Activated CD4-positive, alpha-beta T cell treated with anti-CD3 and anti-CD28 coated beads, Interleukin-2, amount 10 ng/mL, durations not matched to agents 7 days and 5 days (primary cell): ENCODE results near the gene NUDT3. TPM values are rescaled to one million over a fixed set of nuclear protein-coding genes. Genes with fewer than 3 reads are reported as not detected.
"Not testable (repeated sequence)": the region's sequence is repeated elsewhere in the genome, so short reads cannot be mapped to it uniquely, and the experiment has no call there.

Source experiments
- CTCF ChIA-PET: fragments of 350-600 bp; sonication (Branson Sonifier 250); formaldehyde crosslinking; loops from one replicate; lab custom pipeline; 2021; ENCODE audit warnings: antibody characterized with exemption; lab: Charles Lee
- POLR2A ChIA-PET: fragments of 350-600 bp; sonication (Branson Sonifier 250); formaldehyde crosslinking; loops from one replicate; lab custom pipeline; 2021; ENCODE audit warnings: antibody characterized with exemption; lab: Charles Lee
- DNase-seq: peaks from one replicate; pipeline ENCODE4 v3.0.0-alpha.2; 2020
- H3K27ac Mint-ChIP-seq: one replicate; pipeline ENCODE4 v1.8.0; 2021; ENCODE audit warnings: mild to moderate bottlenecking, moderate library complexity, mixed read lengths
- H3K27me3 Mint-ChIP-seq: one replicate; pipeline ENCODE4 v1.8.0; 2021; ENCODE audit warnings: mixed read lengths
- H3K36me3 Mint-ChIP-seq: one replicate; pipeline ENCODE4 v1.8.0; 2021; ENCODE audit warnings: low read depth, mixed read lengths
- H3K4me1 Mint-ChIP-seq: one replicate; pipeline ENCODE4 v1.8.0; 2021; ENCODE audit warnings: mixed read lengths
- H3K4me3 Mint-ChIP-seq: one replicate; pipeline ENCODE4 v1.8.0; 2021; ENCODE audit warnings: mild to moderate bottlenecking, moderate library complexity, mixed read lengths
- H3K9me3 Mint-ChIP-seq: one replicate; pipeline ENCODE4 v1.8.0; 2021; ENCODE audit warnings: mixed read lengths
- total RNA-seq, 2 experiments: library from RNA; stranded (reverse); gene quantifications; one replicate each; pipeline ENCODE4 v1.2.3, GENCODE V29; 2021

Gene NUDT3
- total RNA-seq, 2 experiments from 2014 or later = 12.4 to 13.3 TPM

DNA sequence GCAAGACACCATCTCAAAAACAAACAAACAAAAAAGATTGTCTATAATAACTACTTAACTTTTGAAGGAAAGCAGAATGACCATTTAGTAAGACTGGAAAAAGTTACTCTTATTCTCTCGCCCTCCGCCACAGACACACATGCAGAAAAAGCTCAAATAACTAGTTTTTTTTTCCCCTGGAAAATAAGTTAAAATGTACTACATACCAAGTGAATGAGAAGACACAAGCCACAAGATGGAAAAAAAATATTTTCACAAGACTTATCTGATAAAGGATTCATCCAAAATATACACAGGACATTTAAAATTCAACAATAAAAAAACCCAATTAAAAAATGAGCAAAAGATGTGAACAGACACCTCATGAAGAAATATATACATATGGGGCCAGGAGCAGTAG lies 31.9 kb downstream of the NUDT3 start:
- POLR2A ChIA-PET = no interaction called here
- Mint-ChIP-seq H3K9me3 (no peaks in the 10 kb centered on the region), H3K27me3 (no peaks in the 10 kb centered on the region), H3K27ac (no peak overlapping the region), H3K4me1 (peaks cover 26% of the 10 kb centered on the region), H3K4me3 (no peak overlapping the region), H3K36me3 (no peaks in the 10 kb centered on the region)
- no peak for DNase-seq
- CTCF ChIA-PET = interaction anchor here (0.7 kb wide), 1 partner anchor 509 kb away, joined by 3 read pairs; no protein-coding TSS in a partner anchor

DNA sequence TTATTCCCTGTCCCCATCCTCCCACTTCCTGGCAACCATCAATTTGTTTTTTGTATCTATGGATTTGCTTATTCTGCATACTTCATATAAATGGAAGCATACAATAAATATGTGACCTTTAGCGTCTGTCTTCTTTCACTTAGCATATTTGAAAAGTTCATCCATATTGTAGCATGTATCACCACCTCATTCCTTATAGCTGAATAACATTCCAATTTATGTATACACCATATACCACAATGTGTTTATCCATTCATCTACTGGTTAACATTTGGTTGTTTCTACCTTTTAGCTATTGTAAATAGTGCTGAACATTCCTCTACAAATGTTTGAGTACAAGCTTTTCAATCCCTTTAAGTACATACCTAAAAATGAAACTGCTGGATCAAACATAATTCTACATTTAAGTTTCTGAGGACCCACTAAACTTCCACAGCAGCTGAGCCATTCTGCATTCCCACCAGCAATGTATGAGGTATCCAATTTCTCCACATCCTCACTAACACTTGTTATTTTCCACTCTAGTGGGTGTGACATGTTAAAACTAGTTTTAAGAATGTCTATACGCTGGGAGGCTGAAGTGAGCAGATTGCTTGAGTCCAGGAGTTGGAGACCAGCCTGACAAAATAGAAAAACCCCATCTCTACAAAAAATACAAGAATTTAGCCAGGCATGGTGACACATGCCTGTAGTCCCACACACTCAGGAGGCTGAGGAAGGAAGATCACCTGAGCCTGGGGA lies 32.9 kb downstream of the NUDT3 start:
- DNase-seq = no peak
- ChIA-PET POLR2A (no interaction called here), CTCF (no interaction called here)
- peaks cover 26% of the 10 kb centered on the region for H3K4me1 Mint-ChIP-seq
- H3K36me3 Mint-ChIP-seq = no peaks in the 10 kb centered on the region
- no peaks in the 10 kb centered on the region for H3K9me3 Mint-ChIP-seq
- H3K27me3 Mint-ChIP-seq = no peaks in the 10 kb centered on the region
- H3K4me3 Mint-ChIP-seq = no peak overlapping the region
- H3K27ac Mint-ChIP-seq = no peak overlapping the region

DNA sequence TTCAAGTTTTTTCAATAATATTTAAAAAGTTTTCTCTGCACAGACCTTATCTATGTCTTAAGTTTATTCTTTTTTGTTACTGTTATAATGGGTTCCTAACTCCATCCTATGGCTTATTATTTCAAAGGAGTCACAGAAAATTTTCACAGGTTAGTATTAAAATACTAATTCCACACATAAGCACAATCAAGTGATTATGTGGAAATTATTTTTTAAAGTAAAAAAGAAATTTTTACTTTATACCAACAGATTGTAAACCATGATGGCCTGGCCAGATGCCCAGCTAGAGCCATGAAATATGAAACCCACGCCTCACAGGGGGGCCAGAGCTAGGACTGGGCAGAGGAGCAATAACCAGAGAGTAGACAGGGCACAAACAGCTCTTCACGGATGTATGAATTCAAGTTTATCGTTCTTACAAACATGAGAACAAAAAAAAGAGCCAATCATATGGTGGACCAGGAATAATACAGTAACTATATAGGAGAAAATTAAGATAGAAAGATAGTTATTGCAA lies 34.0 kb downstream of the NUDT3 start:
- no peak overlapping the region for H3K27ac Mint-ChIP-seq
- H3K4me1 Mint-ChIP-seq = peaks cover 25% of the 10 kb centered on the region
- H3K36me3 Mint-ChIP-seq = no peaks in the 10 kb centered on the region
- H3K9me3 Mint-ChIP-seq = no peaks in the 10 kb centered on the region
- CTCF ChIA-PET = interaction anchor here (0.5 kb wide), 1 partner anchor 63 kb away, joined by 4 read pairs; no protein-coding TSS in a partner anchor
- POLR2A ChIA-PET = no interaction called here
- H3K27me3 Mint-ChIP-seq = no peaks in the 10 kb centered on the region
- no peak for DNase-seq
- no peak overlapping the region for H3K4me3 Mint-ChIP-seq

DNA sequence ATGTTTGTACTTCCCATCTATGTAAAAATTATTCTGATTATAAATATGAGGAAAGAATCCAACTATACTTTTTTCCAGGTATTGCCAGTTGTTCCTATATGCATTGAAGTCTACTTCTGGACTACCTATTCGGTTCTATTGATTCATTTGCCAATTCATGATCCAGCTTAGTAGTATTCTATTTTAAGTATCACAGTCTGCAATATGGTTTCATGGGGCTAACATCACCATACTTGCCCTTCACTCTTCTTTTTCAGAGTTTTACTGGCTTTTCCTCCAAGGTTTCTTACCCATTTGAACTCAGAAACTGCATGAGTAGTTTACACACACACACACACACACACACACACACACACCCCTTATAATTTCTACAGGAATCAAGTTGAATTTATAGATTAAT lies 34.5 kb downstream of the NUDT3 start:
- DNase-seq = no peak
- H3K9me3 Mint-ChIP-seq = no peaks in the 10 kb centered on the region
- H3K27me3 Mint-ChIP-seq = no peaks in the 10 kb centered on the region
- H3K27ac Mint-ChIP-seq = no peak overlapping the region
- H3K4me3 Mint-ChIP-seq = no peak overlapping the region
- H3K36me3 Mint-ChIP-seq = no peaks in the 10 kb centered on the region
- POLR2A ChIA-PET = no interaction called here
- CTCF ChIA-PET = no interaction called here
- H3K4me1 Mint-ChIP-seq = peaks cover 20% of the 10 kb centered on the region

DNA sequence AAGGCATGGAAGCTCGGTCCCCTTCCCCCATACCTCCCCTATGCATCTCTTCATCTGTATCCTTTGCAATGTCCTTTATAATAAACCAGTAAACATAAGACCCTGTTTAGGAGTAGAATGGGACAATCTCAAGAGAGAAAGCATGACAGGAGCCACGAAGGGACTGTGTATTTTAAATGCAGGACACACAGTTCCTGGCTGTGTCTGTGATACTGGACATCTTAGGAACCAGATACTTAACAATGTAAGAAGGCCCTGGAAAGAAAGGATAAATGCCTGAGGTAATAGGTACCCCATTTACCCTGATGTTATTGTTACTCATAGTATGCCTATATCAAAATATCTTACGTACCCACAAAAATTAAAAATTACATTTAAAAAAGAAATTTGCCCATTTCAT lies 36.6 kb downstream of the NUDT3 start:
- Mint-ChIP-seq H3K36me3 (no peaks in the 10 kb centered on the region), H3K4me1 (peaks cover 7% of the 10 kb centered on the region), H3K27me3 (no peaks in the 10 kb centered on the region), H3K9me3 (no peaks in the 10 kb centered on the region), H3K4me3 (no peak overlapping the region), H3K27ac (no peak overlapping the region)
- POLR2A ChIA-PET = no interaction called here
- no peak for DNase-seq
- CTCF ChIA-PET = interaction anchor here (1.3 kb wide), 1 partner anchor 9 kb away, joined by 3 read pairs; no protein-coding TSS in a partner anchor

DNA sequence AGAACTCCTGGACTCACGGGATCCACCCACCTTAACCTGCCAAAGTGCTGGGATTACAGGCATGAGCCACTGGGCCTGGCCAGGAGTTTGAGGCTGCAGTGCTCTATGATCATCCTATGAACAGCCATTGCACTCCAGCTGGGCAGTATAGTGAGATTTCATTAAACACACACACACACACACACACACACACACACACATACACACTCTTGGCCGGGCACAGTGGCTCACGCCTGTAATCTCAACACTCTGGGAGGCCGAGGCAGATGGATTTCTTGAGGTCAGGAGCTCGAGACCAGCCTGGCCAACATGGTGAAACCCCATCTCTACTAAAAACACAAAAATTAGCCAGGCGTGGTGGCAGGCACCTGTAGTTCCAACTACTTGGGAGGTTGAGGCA lies 38.2 kb downstream of the NUDT3 start:
- H3K27ac Mint-ChIP-seq, H3K4me1 Mint-ChIP-seq: not testable (repeated sequence)

DNA sequence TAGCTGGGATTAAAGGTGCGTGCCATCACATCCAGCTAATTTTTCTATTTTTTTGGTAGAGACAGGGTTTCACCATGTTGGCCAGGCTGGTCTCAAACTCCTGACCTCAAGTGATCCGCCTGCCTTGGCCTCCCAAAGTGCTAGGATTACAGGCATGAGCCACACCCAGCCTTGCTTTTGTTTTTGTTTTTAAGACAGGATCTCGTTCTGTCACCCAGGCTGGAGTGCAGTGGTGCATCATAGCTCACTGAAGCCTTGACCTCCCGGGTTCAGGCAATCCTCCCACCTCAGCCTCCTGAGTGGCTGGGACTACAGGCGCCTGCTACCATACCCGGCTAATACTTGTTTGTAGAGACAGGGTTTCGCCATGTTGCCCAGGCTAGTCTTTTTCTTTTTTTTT lies 38.9 kb downstream of the NUDT3 start:
- H3K36me3 Mint-ChIP-seq, H3K4me1 Mint-ChIP-seq, H3K9me3 Mint-ChIP-seq, H3K27ac Mint-ChIP-seq, H3K4me3 Mint-ChIP-seq, DNase-seq, H3K27me3 Mint-ChIP-seq, POLR2A ChIA-PET: not testable (repeated sequence)
- CTCF ChIA-PET = interaction anchor here (1.4 kb wide), 1 partner anchor 9 kb away, joined by 4 read pairs; no protein-coding TSS in a partner anchor

More for the DNA sequence above, 38.2 kb downstream of the NUDT3 start:
- POLR2A ChIA-PET, H3K27me3 Mint-ChIP-seq, DNase-seq, H3K4me3 Mint-ChIP-seq, H3K9me3 Mint-ChIP-seq, H3K36me3 Mint-ChIP-seq: not testable (repeated sequence)
- CTCF ChIA-PET = interaction anchor here (0.6 to 1.4 kb wide), 3 partner anchors 10 to 217 kb away, joined by 3 to 4 read pairs (median 3); no protein-coding TSS in a partner anchor

DNA sequence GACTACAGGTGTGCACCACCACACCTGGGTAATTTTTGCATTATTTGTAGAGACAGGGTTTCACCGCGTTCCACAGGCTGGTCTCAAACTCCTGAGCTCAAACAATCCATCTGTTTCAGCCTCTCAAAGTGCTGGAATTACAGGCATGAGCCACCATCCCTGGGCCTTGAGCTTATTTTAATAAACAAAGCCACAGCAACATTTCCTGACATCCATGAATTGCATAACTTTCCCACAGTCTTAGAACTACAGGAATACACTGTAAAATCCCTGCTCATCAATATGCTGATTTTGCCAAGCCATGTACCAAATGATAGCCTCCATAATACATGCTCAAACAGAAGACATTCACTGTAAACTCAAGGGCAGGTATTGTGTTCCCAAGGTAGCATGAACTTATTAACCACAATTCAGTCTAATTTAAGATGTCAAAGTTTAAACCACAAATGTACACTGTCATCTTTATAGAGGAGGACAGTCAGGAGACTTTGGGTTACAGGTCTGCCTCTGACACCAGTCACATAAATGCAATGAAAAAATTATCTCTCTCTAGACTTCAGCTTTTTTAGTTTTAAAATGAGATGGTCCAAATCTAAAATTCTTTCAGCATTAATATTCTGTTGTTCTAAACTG lies 40.0 kb downstream of the NUDT3 start:
- CTCF ChIA-PET = interaction anchor here (0.6 to 0.7 kb wide), 4 partner anchors 32 to 926 kb away, joined by 3 to 4 read pairs (median 3); no protein-coding TSS in a partner anchor
- DNase-seq = no peak
- H3K36me3 Mint-ChIP-seq = no peaks in the 10 kb centered on the region
- no peak overlapping the region for H3K4me3 Mint-ChIP-seq
- no peak overlapping the region for H3K27ac Mint-ChIP-seq
- H3K9me3 Mint-ChIP-seq = no peaks in the 10 kb centered on the region
- H3K4me1 Mint-ChIP-seq = peaks cover 2% of the 10 kb centered on the region
- POLR2A ChIA-PET = no interaction called here
- H3K27me3 Mint-ChIP-seq = no peaks in the 10 kb centered on the region

DNA sequence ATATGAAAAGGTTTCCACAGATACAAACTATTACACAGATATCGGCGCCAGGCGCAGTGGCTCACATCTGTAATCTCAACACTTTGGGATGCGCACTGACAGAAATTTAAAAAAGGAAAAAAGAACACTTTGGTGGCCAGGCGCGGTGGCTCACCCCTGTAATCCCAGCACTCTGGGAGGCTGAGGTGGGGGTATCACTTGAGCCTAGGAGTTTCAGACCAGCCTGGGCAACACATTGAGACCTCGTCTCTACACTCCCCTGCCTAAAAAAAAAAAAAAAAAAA lies 41.6 kb downstream of the NUDT3 start:
- no peak overlapping the region for H3K27ac Mint-ChIP-seq
- no peaks in the 10 kb centered on the region for H3K9me3 Mint-ChIP-seq
- H3K27me3 Mint-ChIP-seq = no peaks in the 10 kb centered on the region
- DNase-seq = no peak
- H3K36me3 Mint-ChIP-seq = no peaks in the 10 kb centered on the region
- CTCF ChIA-PET = interaction anchor here (0.6 kb wide), 2 partner anchors 132 to 309 kb away, joined by 3 read pairs; no protein-coding TSS in a partner anchor
- POLR2A ChIA-PET = no interaction called here
- H3K4me1 Mint-ChIP-seq = peaks cover 6% of the 10 kb centered on the region
- H3K4me3 Mint-ChIP-seq = no peak overlapping the region

DNA sequence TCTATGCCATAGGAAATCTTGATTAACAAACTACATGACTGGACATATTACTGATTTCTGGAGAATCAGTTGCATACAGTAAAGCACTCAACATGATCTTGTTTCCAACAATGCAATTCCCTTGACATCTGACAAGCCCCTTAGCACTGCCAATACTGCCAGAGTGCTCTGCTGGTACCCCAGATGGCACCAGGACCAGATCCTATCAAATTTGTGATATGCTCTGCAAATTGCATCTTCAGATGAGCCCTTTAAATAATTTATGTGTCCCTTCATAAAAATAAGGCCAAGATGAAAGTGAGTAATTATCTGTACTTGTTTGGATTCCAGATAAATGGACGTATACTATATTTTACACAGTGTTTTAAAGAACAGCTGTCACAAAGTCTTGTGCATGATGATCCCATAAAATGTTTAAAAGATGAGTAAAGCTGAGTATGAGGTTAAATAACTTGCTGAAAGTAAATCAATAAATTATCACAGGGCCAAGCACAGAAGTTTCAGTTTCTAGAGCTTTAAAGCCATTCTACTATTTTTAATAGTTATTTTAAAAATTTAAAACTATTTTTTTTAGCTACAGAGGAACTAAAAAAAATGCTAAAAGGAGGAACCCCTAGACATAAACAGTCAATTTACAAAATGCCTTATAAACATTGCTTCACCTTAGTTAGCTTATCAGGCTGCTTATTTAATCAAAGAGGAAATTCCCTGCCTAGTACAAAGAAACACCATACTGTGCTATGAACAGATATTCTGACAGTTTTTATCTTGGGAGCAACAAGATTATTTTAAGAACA lies 42.1 kb downstream of the NUDT3 start:
- Mint-ChIP-seq H3K4me1 (peaks cover 6% of the 10 kb centered on the region), H3K27ac (no peak overlapping the region), H3K4me3 (no peak overlapping the region), H3K9me3 (no peaks in the 10 kb centered on the region), H3K27me3 (no peaks in the 10 kb centered on the region), H3K36me3 (no peaks in the 10 kb centered on the region)
- ChIA-PET CTCF (interaction anchor here (0.6 kb wide), 1 partner anchor 131 kb away, joined by 3 read pairs; no protein-coding TSS in a partner anchor), POLR2A (no interaction called here)
- no peak for DNase-seq

DNA sequence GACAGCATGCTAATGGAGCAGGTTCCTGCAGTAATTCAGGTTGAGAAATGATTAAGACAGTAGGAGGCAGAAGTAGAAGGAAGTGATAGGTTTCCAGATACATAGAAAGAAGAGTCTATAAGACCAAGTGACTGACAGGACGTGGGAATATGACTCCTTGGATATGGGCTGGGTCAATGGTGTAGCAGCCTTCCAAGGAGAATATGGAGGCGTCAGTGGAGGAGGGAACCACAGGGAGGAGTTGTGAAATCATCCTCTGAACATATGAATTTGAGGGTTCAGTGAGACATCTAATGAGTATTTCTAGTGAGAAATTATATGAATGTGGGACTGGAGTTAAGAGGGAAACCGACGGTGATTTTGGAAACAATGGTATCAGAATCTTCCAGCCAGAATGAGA lies 43.3 kb downstream of the NUDT3 start:
- Mint-ChIP-seq H3K9me3 (peaks cover 1% of the 10 kb centered on the region), H3K4me3 (no peak overlapping the region), H3K36me3 (no peaks in the 10 kb centered on the region), H3K4me1 (peaks cover 12% of the 10 kb centered on the region), H3K27me3 (no peaks in the 10 kb centered on the region), H3K27ac (no peak overlapping the region)
- DNase-seq = no peak
- ChIA-PET POLR2A (no interaction called here), CTCF (no interaction called here)

DNA sequence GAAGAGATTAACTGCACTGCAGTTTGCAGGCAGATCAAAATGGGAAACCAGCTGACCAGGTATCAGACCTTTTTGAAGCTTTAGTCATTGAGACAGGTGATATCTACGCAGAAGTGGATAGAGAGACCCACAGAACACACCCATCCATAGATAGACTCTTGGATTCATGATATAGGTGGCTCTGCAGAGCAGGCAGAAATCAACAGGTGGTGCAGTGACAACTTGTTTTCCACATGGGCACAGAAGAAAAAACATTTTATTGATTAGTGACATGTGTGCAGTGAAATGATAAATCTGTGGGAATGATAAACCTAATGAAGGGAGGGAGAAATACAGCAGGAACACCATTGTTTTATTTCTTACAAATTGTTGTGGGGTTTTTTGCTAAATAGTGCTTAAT lies 45.2 kb downstream of the NUDT3 start:
- CTCF ChIA-PET = interaction anchor here (0.7 to 0.8 kb wide), 2 partner anchors 8 to 14 kb away, joined by 3 to 4 read pairs; no protein-coding TSS in a partner anchor
- POLR2A ChIA-PET = interaction anchor here (0.5 kb wide), 1 partner anchor 24 kb away, joined by 3 read pairs; no protein-coding TSS in a partner anchor
- no peak for DNase-seq
- Mint-ChIP-seq H3K27me3 (no peaks in the 10 kb centered on the region), H3K36me3 (peaks cover 3% of the 10 kb centered on the region), H3K27ac (no peak overlapping the region), H3K4me1 (peaks cover 23% of the 10 kb centered on the region), H3K4me3 (no peak overlapping the region), H3K9me3 (peaks cover 2% of the 10 kb centered on the region)
